ENCODE results near the gene LRRC58. TPM values are rescaled to one million over a fixed set of nuclear protein-coding genes. Genes with fewer than 3 reads are reported as not detected.

The LRRC58 gene
- total RNA-seq, 1 donor from 2014 or later: 31.9 TPM

DNA sequence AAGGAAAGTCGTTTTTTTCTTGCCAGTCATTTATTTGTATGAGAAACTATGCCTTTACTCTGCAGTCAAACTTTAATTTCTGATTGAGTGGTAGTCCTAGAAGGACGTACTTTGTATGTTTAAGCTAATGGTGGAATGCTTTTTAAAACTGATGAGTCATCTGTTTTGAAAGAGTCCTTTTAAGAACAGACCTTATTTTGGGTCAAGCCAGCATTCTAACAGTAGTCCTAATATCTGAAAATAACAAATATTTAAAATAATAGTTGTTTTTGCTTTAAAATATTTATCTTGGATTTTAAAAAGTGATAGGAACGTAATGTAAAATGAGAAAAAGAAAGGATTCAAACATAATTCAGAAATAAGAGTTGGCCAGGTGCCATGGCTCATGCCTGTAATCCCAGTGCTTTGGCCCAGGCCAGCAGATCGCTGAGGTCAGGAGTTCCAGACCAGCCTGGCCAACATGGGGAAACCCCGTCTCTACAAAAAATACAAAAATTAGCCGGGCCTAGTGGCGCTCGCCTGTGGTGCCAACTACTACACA is 1.3 kb upstream of the LRRC58 start:
- Histone ChIP-seq H3K36me3 (ENCODE audit: control insufficient read depth, insufficient read depth, low read length) (no peaks in the 10 kb centered on the region), H3K4me3 (ENCODE audit: low read depth, low read length) (no peak overlapping the region), H3K27me3 (ENCODE audit: control insufficient read depth, insufficient read depth, low read length) (no peaks in the 10 kb centered on the region)
- DNase-seq (ENCODE audit: low read depth): no peak
- TF ChIP-seq, protein P1, sequence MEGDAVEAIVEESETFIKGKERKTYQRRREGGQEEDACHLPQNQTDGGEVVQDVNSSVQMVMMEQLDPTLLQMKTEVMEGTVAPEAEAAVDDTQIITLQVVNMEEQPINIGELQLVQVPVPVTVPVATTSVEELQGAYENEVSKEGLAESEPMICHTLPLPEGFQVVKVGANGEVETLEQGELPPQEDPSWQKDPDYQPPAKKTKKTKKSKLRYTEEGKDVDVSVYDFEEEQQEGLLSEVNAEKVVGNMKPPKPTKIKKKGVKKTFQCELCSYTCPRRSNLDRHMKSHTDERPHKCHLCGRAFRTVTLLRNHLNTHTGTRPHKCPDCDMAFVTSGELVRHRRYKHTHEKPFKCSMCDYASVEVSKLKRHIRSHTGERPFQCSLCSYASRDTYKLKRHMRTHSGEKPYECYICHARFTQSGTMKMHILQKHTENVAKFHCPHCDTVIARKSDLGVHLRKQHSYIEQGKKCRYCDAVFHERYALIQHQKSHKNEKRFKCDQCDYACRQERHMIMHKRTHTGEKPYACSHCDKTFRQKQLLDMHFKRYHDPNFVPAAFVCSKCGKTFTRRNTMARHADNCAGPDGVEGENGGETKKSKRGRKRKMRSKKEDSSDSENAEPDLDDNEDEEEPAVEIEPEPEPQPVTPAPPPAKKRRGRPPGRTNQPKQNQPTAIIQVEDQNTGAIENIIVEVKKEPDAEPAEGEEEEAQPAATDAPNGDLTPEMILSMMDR (IDR thresholded peaks at IDR 0.05; ENCODE audit: insufficient read depth, low read length, poor library complexity, severe bottlenecking): no peak

DNA sequence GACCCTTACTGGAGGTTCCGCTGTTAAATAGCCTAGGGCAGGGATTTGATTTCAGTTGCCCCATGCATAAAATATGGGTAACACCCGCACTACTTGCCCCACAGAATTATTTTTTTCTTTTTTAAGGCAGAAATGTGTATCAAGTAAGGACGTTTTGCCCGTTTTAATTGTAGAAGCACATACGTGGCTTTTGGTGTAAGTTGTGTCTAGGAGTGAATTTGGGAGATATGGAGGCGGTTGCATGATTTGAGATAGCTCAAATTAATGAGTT is 636 bp upstream of the LRRC58 start:
- no peak for DNase-seq (ENCODE audit: low read depth)
- TF ChIP-seq, protein P1 (IDR thresholded peaks at IDR 0.05; ENCODE audit: insufficient read depth, low read length, poor library complexity, severe bottlenecking): no peak
- H3K4me3 ChIP-seq (ENCODE audit: low read depth, low read length): peak overlapping the region; percentile 84
- H3K36me3 ChIP-seq (ENCODE audit: control insufficient read depth, insufficient read depth, low read length): no peaks in the 10 kb centered on the region
- no peaks in the 10 kb centered on the region for H3K27me3 ChIP-seq (ENCODE audit: control insufficient read depth, insufficient read depth, low read length)

DNA sequence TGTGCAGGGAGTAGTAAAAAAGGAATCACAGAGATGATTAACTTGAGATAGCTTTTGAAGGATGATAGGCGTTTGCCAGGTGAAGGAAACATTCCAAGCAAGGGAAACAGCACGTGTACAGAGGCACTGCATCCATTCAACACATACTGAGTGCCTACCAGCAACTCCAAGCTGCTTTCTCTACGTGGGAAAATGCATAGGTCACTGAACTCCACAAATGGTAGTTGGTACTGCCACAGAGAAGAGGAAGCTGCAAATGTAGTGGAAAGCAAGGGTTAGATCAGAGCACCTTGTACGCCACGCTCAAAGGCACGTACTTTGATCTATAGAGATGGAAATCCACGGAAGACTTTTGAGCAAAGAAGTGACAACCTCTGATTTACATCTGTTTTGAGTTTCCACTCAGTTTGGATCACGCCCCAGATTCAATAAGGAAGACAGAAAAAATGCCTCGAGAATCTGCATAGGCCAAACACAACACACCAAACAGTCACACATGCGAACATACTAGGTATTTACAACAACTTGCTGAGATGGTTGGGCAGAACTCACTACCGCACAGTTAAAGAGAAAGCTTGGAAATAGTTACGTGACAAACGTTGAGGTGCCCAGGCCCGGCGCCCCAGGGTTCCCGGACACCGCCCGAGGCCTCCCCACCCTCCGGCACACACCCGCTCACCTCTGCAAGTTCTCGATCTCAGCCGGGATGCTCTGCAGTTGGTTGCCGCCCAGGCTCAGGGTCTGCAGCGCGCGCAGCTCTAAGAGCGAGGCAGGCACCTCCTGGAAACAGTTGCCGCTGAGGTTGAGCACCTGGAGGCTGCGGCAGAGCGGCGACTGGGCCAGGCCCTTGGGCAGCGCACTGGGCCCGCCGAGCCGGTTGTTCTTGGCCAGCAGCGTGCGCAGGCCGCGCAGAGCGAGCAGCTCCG is 826 bp downstream of the LRRC58 start:
- TF ChIP-seq, protein P1 (IDR thresholded peaks at IDR 0.05; ENCODE audit: insufficient read depth, low read length, poor library complexity, severe bottlenecking): no peak
- H3K4me3 ChIP-seq (ENCODE audit: low read depth, low read length): peak overlapping the region; percentile 84

DNA sequence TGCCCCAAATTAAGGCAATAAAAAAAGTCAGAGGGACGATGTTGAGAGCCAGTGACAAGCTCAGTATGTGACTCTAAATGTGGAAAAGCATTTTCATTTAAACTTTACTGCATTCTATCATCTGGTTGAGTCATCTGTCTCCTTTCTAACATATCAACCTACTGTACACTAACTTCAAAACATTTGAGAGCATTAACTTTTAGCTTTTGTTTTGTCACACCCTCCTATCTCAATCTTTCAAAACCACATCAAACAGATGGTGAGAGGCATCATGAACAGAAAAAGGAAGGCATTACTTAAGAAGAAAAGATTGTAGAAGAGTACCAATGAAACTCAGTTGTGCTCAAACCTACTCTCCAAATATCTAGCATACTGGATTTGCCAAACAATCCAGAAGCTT is 4.8 kb downstream of the LRRC58 start:
- DNase-seq (ENCODE audit: low read depth): no peak
- TF ChIP-seq, protein P1 (IDR thresholded peaks at IDR 0.05; ENCODE audit: insufficient read depth, low read length, poor library complexity, severe bottlenecking): no peak
- Histone ChIP-seq H3K27me3 (ENCODE audit: control insufficient read depth, insufficient read depth, low read length) (no peaks in the 10 kb centered on the region), H3K4me3 (ENCODE audit: low read depth, low read length) (no peak overlapping the region), H3K36me3 (ENCODE audit: control insufficient read depth, insufficient read depth, low read length) (no peaks in the 10 kb centered on the region)

More for the DNA sequence above, 826 bp downstream of the LRRC58 start:
- no peak for DNase-seq (ENCODE audit: low read depth)
- Histone ChIP-seq H3K36me3 (ENCODE audit: control insufficient read depth, insufficient read depth, low read length) (no peaks in the 10 kb centered on the region), H3K27me3 (ENCODE audit: control insufficient read depth, insufficient read depth, low read length) (no peaks in the 10 kb centered on the region)

DNA sequence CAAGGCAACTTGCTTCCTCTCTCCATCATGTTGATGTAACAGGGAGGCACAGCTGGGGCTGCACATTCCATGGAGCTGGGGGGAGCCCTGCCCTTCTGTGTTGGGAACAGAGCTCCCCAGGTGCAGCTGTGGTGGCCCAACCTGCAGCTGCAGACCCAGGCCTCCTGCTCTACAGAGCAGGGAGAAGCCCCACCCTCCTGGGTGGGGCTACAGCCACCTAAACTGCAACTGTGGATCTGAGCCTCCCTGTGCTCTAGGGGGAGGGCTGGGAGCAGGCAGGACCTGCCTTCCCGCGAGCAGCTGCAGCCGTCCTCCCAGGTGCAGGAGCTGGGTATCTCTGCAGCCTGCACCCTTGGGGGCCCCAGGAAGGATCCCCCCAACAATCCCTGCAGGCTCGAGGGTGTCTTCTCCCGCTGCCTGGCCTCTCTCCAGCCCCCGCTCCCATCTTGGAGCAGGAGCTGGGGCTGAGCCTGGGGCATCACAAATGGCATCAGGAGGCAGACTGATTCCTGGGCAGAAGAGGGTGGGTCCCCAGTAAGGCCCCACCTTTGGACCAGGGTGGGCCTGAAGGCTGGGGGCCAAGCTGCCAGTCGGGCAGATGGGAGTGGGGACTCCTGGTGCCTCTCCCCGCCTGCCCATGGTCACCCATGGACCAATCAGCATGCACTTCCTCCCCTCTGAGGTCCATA is 7.4 kb downstream of the LRRC58 start:
- Histone ChIP-seq H3K4me3 (ENCODE audit: low read depth, low read length) (no peak overlapping the region), H3K27me3 (ENCODE audit: control insufficient read depth, insufficient read depth, low read length) (no peaks in the 10 kb centered on the region), H3K36me3 (ENCODE audit: control insufficient read depth, insufficient read depth, low read length) (no peaks in the 10 kb centered on the region)
- TF ChIP-seq, protein P1 (IDR thresholded peaks at IDR 0.05; ENCODE audit: insufficient read depth, low read length, poor library complexity, severe bottlenecking): no peak
- no peak for DNase-seq (ENCODE audit: low read depth)

All from kidney epithelial cell (primary cell).